ENCODE measurements around the gene TBX2.
A peak's percentile ranks its signal among the peaks of the same experiment; 100 is the strongest.

Gene TBX2

DNA sequence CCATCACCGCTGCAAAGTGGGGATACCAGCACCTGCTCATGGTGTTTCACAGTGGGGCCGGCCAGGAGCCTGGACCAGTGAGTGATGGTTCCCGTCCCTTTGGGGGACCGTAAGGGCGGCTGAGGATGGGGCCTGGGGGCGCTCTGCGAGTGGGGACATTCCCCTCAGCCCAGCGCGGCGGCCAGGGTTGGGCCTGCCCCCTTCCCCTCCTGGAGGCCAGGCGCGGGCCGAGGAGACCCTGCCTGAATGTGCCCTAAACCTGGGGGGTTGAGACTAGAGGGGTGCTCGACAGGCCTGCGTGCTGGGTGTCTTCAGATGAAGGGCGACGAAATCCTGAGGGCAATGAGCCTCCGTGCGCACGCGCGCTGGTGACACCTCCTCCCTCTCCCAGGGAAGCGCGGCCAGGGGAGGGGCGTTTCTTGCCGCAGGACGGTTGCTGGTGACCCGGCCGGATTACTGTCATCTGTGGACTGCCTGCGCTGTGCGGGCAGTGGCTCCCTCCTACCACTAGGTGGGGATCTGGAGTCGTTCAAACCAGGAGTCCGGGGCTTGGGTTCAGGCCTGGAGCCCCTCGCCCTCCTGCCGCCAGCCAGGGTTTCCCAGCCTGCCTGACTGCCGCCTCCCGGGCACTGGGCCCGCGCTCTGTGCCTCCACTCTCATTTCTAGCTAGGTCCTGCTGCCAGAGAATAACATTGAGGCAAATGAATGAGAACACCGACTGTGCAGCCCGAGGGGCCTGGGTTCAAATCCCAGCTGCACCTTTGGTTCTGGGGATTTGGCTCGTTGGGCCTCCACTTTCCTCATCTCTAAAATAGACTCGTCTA lies 17.1 kb downstream of the TBX2 start:
- DNase-seq (ENCODE audit: low spot score) = peak; percentile 92
- Histone ChIP-seq H3K4me3 (peak overlapping the region; percentile 67), H3K27ac (peak overlapping the region; percentile 85 to 99)
- TF ChIP-seq, protein P1, sequence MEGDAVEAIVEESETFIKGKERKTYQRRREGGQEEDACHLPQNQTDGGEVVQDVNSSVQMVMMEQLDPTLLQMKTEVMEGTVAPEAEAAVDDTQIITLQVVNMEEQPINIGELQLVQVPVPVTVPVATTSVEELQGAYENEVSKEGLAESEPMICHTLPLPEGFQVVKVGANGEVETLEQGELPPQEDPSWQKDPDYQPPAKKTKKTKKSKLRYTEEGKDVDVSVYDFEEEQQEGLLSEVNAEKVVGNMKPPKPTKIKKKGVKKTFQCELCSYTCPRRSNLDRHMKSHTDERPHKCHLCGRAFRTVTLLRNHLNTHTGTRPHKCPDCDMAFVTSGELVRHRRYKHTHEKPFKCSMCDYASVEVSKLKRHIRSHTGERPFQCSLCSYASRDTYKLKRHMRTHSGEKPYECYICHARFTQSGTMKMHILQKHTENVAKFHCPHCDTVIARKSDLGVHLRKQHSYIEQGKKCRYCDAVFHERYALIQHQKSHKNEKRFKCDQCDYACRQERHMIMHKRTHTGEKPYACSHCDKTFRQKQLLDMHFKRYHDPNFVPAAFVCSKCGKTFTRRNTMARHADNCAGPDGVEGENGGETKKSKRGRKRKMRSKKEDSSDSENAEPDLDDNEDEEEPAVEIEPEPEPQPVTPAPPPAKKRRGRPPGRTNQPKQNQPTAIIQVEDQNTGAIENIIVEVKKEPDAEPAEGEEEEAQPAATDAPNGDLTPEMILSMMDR (IDR thresholded peaks at IDR 0.05) = peak; percentile 90

DNA sequence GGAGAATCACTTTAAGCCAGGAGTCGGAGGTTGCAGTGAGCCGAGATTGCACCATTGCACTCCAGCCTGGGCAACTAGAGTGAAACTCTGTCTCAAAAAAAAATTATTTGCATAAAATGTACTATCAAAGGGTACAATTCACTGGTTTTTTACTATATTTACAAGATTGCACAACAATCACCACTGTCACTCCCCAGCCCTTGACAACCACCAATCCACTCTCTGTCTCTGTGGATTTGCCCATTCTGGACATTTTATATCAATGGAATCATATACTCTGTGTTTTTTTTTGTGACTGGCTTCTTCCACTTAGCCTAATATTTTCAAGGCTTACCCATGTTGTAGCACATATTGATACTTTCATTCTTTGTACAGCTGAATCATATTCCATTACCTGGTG lies 18.8 kb downstream of the TBX2 start:
- TF ChIP-seq, protein P1 (IDR thresholded peaks at IDR 0.05) = no peak
- no peak overlapping the region for H3K27ac ChIP-seq
- no peak overlapping the region for H3K4me3 ChIP-seq
- DNase-seq (ENCODE audit: low spot score) = no peak

DNA sequence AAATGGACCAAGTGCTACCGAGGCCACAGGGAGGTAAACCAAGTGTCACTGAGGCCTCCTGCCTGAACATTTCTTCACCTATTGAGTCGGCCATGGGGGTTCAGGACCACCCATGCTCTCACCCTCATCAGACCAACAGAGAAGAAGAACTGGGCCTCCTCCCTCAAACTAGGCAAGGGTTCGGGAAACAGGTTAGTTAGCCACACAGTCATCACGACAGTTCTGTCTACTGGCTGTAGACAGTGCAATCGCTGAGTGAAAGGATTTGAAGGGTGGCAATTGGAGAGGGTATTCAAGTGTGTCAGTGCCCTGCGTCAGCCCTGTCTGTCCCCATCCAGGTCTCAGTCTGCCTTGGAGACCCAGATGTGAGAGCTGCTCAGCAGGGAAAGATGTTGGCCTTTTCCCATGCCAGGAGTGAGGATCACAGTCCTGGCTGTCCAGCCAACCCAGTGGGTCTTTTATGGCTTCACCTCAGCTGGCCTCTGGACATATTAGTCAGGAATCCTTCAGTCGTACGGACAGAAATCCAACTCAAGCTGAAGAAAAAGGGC lies 19.9 kb downstream of the TBX2 start:
- Histone ChIP-seq H3K4me3 (no peak overlapping the region), H3K27ac (no peak overlapping the region)
- TF ChIP-seq, protein P1 (IDR thresholded peaks at IDR 0.05) = no peak
- DNase-seq (ENCODE audit: low spot score) = no peak

DNA sequence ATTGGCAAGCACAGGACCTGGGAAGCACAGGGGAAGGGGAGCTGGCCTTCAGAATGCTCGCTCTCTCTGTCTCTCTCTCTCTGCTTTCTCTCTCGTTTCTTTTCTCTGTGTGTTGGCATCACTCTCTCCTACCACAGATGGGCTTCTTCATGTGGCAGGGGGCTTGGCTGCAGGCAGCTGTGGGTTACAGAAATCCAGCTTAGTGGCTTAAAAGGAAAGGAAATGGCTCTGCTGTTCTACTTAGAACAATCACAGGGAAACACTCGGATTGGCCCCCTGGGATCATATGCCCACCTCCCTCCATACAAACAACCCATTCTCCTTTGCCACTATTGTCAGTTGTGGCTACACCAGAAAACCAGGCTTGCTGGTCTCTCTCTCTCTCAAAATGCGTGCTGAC lies 20.4 kb downstream of the TBX2 start:
- TF ChIP-seq, protein P1 (IDR thresholded peaks at IDR 0.05) = no peak
- Histone ChIP-seq H3K4me3 (no peak overlapping the region), H3K27ac (no peak overlapping the region)
- DNase-seq (ENCODE audit: low spot score) = no peak

DNA sequence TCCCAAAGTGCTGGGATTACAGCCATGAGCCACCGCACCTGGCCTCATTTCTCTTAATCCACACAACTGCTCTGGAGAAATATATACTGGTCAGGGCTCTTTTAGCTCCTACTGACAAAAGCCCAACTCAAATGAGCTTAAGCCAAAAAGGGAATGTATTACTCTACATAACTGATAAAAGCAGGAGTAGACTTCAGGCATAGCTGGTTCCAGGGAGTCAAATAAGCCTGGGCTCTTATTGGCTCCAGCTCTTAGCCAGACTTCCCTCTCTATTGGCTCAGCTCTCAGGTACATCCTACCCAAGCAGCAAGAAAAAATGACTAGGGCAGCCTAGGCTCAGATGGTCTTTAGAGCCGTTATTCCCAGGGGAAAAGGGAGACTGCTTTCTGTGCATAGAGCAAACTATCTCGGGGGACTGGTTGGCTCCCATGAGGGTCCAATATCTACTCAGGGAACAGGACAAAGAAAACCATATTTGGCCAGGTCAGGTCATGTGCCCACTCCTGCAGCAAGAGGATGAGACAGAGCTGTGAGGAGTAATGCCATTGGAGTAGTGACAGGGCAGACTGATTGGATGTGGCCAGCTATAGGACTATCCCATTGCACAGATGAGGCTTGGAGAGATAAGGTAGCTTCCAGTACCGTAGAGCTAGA lies 21.2 kb downstream of the TBX2 start:
- no peak overlapping the region for H3K4me3 ChIP-seq
- TF ChIP-seq, protein P1 (IDR thresholded peaks at IDR 0.05) = no peak
- no peak for DNase-seq (ENCODE audit: low spot score)
- no peak overlapping the region for H3K27ac ChIP-seq

DNA sequence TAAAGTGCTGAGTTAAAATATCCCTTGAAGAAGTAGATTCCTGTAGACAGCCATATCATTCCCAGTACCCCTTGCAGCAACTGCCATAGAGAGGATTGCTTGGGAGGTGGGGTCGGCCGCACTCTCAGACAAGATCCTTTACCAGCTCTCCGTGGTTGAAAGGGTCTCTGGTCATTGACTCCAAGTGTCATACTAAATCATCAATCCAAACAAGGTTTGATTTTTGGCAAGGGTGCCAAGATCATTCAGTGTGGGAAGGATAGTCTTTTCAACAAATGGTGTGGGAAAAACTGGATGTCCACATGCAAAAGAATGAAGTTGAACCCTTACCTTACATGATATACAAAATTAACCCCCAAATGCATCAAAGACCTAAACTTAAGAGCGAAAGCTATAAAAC lies 21.8 kb downstream of the TBX2 start:
- DNase-seq (ENCODE audit: low spot score) = no peak
- no peak overlapping the region for H3K27ac ChIP-seq
- H3K4me3 ChIP-seq = no peak overlapping the region
- TF ChIP-seq, protein P1 (IDR thresholded peaks at IDR 0.05) = no peak
